ENCODE results near the gene CD247. TPM values are rescaled to one million over a fixed set of nuclear protein-coding genes. Genes with fewer than 3 reads are reported as not detected.

CD247 gene
- total RNA-seq, 3 donors from 2014 or later, result 4.6 to 6.1 (median 4.6) TPM

DNA sequence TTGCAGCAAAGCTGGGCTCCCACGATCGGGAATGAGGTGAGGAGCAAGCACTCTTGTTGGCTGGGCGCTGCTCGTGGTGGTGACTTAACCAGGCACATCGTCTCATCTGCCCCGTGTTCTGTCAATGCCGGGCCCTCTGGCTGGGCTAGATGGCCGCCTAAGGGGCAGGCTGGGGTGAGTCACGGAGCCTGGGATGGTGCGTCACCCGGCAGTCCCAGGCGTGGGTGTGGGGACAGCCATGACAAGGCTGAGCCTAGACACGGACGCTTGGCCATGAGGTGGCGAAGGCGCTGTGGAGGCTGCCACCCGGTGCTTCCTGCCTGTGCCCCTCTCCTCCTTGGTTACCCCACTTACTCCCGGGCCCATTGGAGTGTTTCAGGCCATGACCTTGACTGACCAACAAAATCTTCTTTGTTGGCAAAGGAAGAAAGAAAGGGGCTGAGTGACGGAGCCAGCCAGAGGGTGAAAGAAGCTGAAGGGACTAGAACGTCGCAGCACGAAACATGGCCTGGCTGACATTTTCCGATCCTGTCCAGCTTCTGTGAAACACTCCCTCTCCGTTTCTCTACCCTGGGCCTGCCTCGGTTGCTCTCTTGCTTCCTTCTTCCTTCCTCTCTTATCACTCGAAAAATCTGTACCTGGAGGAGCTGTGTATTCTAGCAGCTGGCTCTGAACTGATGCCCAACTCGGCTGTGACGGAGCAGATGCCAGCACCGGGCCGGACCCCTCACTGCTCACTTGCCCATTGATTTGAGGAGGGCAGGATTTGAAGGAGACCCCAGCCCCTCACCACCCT is 596 bp downstream of the CD247 start:
- DNase-seq (peak in 2 of 3 donors; percentile 40 to 63), ATAC-seq (peak; percentile 75)
- no peaks in the 10 kb centered on the region for H3K4me1 ChIP-seq (ENCODE audit: low read depth)
- H3K4me3 ChIP-seq, result no peak overlapping the region
- no peak for TF ChIP-seq CTCF (IDR thresholded peaks at IDR 0.05)
- intact Hi-C loops (cut with DNase I, micrococcal nuclease), result no loop called here
- H3K36me3 ChIP-seq (ENCODE audit: low read depth), result no peaks in the 10 kb centered on the region
- no peaks in the 10 kb centered on the region for H3K9me3 ChIP-seq

GRCh38 chr1:167516404-167517388 is 1.6 kb downstream of the CD247 start:
- Histone ChIP-seq H3K36me3 (ENCODE audit: low read depth) (no peaks in the 10 kb centered on the region), H3K9me3 (no peaks in the 10 kb centered on the region), H3K4me1 (ENCODE audit: low read depth) (no peaks in the 10 kb centered on the region), H3K4me3 (no peak overlapping the region)
- intact Hi-C loops (cut with DNase I, micrococcal nuclease), result no loop called here
- DNase-seq (no peak), ATAC-seq (peak; percentile 16)
- TF ChIP-seq CTCF (IDR thresholded peaks at IDR 0.05), result no peak

DNA sequence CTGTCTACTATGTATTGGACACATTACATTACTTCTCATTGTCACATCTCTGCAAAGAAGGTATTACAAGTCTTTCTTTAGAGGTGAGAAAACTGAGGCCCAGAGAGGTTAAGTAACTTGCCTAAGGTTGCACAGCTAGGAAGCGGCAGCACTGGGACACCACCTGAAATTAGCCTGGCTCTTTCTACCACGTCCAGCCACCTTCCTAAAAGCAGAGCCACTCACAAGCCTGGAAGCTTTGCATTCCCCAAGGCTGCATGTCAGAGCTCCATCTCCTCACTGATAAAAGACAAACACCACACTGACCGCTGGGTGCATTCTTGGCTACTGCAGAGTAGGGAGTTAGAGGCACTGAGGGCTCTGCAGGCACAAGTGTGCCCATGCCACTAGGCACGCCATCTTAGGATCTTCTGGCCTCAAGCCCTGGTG is 2.4 kb downstream of the CD247 start:
- DNase-seq (no peak), ATAC-seq (no peak)
- H3K36me3 ChIP-seq (ENCODE audit: low read depth), result no peaks in the 10 kb centered on the region
- H3K4me1 ChIP-seq (ENCODE audit: low read depth), result no peaks in the 10 kb centered on the region
- TF ChIP-seq CTCF (IDR thresholded peaks at IDR 0.05), result no peak
- H3K4me3 ChIP-seq, result no peak overlapping the region
- H3K9me3 ChIP-seq, result no peaks in the 10 kb centered on the region
- intact Hi-C loops (cut with DNase I, micrococcal nuclease), result no loop called here

DNA sequence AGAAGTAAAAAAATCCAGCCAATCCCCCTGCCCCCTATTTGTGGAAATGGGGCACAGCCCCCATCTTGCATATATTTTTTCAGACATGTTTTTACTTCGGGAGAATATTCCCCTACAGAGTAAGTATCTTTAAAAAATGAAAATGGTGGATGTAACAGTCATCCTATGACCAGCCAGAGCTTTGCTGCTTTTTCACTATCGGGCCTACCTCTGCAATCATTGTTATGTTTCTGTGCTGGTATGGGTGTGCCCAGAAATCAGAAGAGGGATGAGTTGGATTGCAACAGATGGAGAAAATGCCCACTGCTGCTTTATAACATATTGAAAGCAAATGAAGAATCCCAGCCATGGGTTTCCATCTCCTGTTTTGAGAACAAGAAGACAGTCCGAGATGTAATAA is 2.9 kb downstream of the CD247 start:
- ATAC-seq (no peak), DNase-seq (no peak)
- TF ChIP-seq CTCF (IDR thresholded peaks at IDR 0.05), result no peak
- no peaks in the 10 kb centered on the region for H3K9me3 ChIP-seq
- intact Hi-C loops (cut with DNase I, micrococcal nuclease), result no loop called here
- H3K4me3 ChIP-seq, result no peak overlapping the region
- no peaks in the 10 kb centered on the region for H3K36me3 ChIP-seq (ENCODE audit: low read depth)
- no peaks in the 10 kb centered on the region for H3K4me1 ChIP-seq (ENCODE audit: low read depth)

DNA sequence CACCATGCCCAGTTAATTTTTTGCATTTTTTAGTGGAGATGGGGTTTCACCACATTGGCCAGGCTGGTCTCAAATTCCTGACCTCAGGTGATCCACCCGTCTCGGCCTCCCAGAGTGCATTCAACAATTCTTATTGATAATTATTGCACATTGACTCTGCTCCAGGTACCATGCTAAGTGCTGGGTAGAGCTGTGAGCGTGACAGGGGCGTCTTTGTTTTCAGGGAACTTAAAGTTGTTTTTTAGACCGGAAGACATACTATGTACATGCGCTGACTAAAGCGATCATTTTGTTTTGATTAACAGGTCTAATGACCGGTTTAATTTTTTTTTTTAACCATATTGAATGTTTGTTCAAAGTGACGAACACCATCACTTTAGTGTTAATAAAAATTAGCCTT is 4.0 kb downstream of the CD247 start:
- no peaks in the 10 kb centered on the region for H3K36me3 ChIP-seq (ENCODE audit: low read depth)
- H3K4me1 ChIP-seq (ENCODE audit: low read depth), result no peaks in the 10 kb centered on the region
- ATAC-seq, result no peak
- TF ChIP-seq CTCF (IDR thresholded peaks at IDR 0.05), result no peak
- H3K4me3 ChIP-seq, result no peak overlapping the region
- DNase-seq, result no peak
- intact Hi-C loops (cut with DNase I, micrococcal nuclease), result no loop called here
- no peaks in the 10 kb centered on the region for H3K9me3 ChIP-seq
